Large intestine (tissue), 3 donors: ENCODE results near the gene GRSF1. TPM values are rescaled to one million over a fixed set of nuclear protein-coding genes. Genes with fewer than 3 reads are reported as not detected.

ENCODE experiments used
- DNase-seq, 2 donors: peaks; one replicate each; pipeline versions ENCODE4 v3.0.0 to v3.0.0-alpha.2; 2013
- H3K27ac ChIP-seq: one replicate; pipeline ENCODE4 v1.5.1; 2013; ENCODE audit warnings: low read length
- H3K27me3 ChIP-seq: 2 replicates; pipeline ENCODE4 v1.6.1; 2013; ENCODE audit warnings: low read length; ENCODE audit not compliant: control insufficient read depth, insufficient read depth
- H3K36me3 ChIP-seq: 2 replicates; pipeline ENCODE4 v1.6.1; 2013; ENCODE audit warnings: low read length; ENCODE audit not compliant: control insufficient read depth, insufficient read depth
- H3K4me1 ChIP-seq: one replicate; pipeline ENCODE4 v1.6.1; 2013; ENCODE audit warnings: low read length; ENCODE audit not compliant: control insufficient read depth, insufficient read depth
- H3K4me3 ChIP-seq: one replicate; pipeline ENCODE4 v1.5.1; 2013; ENCODE audit warnings: low read length
- H3K9me3 ChIP-seq: one replicate; pipeline ENCODE4 v1.6.1; 2013; ENCODE audit warnings: mild to moderate bottlenecking, low read depth, low read length, moderate library complexity; ENCODE audit not compliant: control insufficient read depth
- WGBS: methylation state at CpG from one replicate; pipeline ENCODE4 v1.1.5; 2013; ENCODE audit warnings: low lambda C conversion rate; ENCODE audit not compliant: insufficient coverage; 5-methylcytosine and 5-hydroxymethylcytosine counted together
- polyA plus RNA-seq: library from polyadenylated mRNA; unstranded; fragments of 120-200 nt; gene quantifications from one replicate; pipeline ENCODE4 v1.2.1, GENCODE V29; 2013

Gene GRSF1
- polyA plus RNA-seq, 1 donor, result 69.7 TPM

GRCh38 chr4:70768301-70768948 lies 71.3 kb downstream of the GRSF1 start:
- H3K27ac ChIP-seq, result no peak overlapping the region
- no CpG with 5 or more reads among the region's 3 CpGs for WGBS
- H3K9me3 ChIP-seq, result no peaks in the 10 kb centered on the region
- H3K27me3 ChIP-seq, result no peaks in the 10 kb centered on the region
- no peak overlapping the region for H3K4me3 ChIP-seq
- peaks cover 34% of the 10 kb centered on the region for H3K36me3 ChIP-seq
- H3K4me1 ChIP-seq, result no peaks in the 10 kb centered on the region
- no peak for DNase-seq

Other genes starting within 250 kb of the GRSF1 start
- not detected for gene AMBN, start 247.6 kb downstream of the GRSF1 start, polyA plus RNA-seq
- gene ENAM, start 211.1 kb downstream of the GRSF1 start, polyA plus RNA-seq, result 1.4 TPM
- 1.5 TPM for gene JCHAIN, start 173.4 kb downstream of the GRSF1 start, polyA plus RNA-seq
- 34.4 TPM for gene UTP3, start 151.4 kb downstream of the GRSF1 start, polyA plus RNA-seq
- 70.1 TPM for gene RUFY3, start 117.9 kb downstream of the GRSF1 start, polyA plus RNA-seq
- gene MOB1B, start 62.5 kb upstream of the GRSF1 start, polyA plus RNA-seq, result 22.1 TPM
- gene DCK, start 153.8 kb upstream of the GRSF1 start, polyA plus RNA-seq, result 20.3 TPM